Measurements from ENCODE around the gene CDKL2. TPM values are rescaled to one million over a fixed set of nuclear protein-coding genes. Genes with fewer than 3 reads are reported as not detected.

Gene CDKL2
- total and polyA plus RNA-seq, 9 of the 15 experiments (the other 6 are each of a cell fraction or from before 2014, with no cell fraction given), result 0.01 to 0.16 TPM; not detected in 7

DNA sequence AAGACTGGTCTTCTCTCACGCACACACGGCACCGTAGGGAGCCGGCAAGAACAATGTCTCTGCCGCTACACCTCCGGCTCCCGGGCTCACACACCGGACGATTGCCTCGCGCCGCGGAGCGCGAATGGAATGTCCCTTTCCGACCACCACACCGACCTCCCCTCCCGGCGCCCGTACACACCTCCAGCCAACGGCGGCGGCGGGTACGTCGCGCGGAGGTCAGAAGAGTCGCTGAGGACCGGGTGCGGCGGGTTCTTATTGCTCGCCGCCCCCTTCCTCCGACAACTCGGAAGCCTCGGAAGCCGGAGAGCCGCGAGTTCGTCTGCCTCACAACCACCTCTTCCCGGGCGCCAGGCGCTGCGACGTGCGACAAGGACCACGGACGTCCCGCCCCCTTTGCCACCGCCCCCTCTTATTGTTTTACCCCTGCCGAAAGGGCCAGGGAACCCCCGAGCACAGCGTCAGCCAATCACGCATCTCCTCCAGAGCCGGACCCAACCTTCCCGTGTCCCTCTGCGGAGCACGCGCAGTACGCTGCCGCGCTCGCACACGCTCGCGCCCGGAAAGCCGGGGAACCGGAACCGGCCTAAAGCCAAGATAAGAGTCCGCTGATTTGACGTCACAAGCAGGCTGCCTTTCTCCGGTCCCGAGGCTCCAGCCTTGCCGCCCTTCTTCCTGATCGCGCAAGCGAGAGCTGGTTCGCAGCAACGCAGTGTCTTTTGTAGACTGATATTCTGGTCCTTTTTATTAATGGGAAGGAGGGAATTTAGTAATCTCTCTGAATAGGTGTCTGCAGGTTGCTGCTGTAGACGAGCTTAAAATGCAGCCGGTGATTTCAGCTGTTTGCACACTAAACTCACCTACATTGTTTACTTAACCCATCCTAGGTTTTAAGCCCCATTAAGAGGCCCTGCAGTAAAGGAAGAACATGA, 43.0 kb upstream of the CDKL2 start, which contains the start of gene G3BP2 (continued):
- no peak for TF ChIP-seq MIER1 (IDR thresholded peaks at IDR 0.05; ENCODE audit: low read depth)
- TF ChIP-seq, protein P1, sequence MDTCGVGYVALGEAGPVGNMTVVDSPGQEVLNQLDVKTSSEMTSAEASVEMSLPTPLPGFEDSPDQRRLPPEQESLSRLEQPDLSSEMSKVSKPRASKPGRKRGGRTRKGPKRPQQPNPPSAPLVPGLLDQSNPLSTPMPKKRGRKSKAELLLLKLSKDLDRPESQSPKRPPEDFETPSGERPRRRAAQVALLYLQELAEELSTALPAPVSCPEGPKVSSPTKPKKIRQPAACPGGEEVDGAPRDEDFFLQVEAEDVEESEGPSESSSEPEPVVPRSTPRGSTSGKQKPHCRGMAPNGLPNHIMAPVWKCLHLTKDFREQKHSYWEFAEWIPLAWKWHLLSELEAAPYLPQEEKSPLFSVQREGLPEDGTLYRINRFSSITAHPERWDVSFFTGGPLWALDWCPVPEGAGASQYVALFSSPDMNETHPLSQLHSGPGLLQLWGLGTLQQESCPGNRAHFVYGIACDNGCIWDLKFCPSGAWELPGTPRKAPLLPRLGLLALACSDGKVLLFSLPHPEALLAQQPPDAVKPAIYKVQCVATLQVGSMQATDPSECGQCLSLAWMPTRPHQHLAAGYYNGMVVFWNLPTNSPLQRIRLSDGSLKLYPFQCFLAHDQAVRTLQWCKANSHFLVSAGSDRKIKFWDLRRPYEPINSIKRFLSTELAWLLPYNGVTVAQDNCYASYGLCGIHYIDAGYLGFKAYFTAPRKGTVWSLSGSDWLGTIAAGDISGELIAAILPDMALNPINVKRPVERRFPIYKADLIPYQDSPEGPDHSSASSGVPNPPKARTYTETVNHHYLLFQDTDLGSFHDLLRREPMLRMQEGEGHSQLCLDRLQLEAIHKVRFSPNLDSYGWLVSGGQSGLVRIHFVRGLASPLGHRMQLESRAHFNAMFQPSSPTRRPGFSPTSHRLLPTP (IDR thresholded peaks at IDR 0.05; ENCODE audit: borderline replicate concordance, extremely low read depth, insufficient read length), result no peak
- TF ChIP-seq ARID4B (CRISPR knock-in tag; IDR thresholded peaks at IDR 0.05), result peak; percentile 18; the same call in 1 of the 2 replicates
- TF ChIP-seq, protein P2, sequence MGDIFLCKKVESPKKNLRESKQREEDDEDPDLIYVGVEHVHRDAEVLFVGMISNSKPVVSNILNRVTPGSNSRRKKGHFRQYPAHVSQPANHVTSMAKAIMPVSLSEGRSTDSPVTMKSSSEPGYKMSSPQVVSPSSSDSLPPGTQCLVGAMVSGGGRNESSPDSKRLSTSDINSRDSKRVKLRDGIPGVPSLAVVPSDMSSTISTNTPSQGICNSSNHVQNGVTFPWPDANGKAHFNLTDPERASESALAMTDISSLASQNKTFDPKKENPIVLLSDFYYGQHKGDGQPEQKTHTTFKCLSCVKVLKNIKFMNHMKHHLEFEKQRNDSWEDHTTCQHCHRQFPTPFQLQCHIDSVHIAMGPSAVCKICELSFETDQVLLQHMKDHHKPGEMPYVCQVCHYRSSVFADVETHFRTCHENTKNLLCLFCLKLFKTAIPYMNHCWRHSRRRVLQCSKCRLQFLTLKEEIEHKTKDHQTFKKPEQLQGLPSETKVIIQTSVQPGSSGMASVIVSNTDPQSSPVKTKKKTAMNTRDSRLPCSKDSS (IDR thresholded peaks at IDR 0.05; ENCODE audit: low read depth, partially characterized antibody), result no peak
- TF ChIP-seq ID3 (CRISPR knock-in tag; IDR thresholded peaks at IDR 0.05), result no peak
- TF ChIP-seq ID3 (tag; IDR thresholded peaks at IDR 0.05), result no peak
- TF ChIP-seq SREBF2 (CRISPR knock-in tag; IDR thresholded peaks at IDR 0.05), result no peak
- TF ChIP-seq ZNF408 (CRISPR knock-in tag; IDR thresholded peaks at IDR 0.05; ENCODE audit: low read depth), result no peak
- no peak for TF ChIP-seq ARHGAP35 (IDR thresholded peaks at IDR 0.05; ENCODE audit: partially characterized antibody)
- TF ChIP-seq, protein P3, sequence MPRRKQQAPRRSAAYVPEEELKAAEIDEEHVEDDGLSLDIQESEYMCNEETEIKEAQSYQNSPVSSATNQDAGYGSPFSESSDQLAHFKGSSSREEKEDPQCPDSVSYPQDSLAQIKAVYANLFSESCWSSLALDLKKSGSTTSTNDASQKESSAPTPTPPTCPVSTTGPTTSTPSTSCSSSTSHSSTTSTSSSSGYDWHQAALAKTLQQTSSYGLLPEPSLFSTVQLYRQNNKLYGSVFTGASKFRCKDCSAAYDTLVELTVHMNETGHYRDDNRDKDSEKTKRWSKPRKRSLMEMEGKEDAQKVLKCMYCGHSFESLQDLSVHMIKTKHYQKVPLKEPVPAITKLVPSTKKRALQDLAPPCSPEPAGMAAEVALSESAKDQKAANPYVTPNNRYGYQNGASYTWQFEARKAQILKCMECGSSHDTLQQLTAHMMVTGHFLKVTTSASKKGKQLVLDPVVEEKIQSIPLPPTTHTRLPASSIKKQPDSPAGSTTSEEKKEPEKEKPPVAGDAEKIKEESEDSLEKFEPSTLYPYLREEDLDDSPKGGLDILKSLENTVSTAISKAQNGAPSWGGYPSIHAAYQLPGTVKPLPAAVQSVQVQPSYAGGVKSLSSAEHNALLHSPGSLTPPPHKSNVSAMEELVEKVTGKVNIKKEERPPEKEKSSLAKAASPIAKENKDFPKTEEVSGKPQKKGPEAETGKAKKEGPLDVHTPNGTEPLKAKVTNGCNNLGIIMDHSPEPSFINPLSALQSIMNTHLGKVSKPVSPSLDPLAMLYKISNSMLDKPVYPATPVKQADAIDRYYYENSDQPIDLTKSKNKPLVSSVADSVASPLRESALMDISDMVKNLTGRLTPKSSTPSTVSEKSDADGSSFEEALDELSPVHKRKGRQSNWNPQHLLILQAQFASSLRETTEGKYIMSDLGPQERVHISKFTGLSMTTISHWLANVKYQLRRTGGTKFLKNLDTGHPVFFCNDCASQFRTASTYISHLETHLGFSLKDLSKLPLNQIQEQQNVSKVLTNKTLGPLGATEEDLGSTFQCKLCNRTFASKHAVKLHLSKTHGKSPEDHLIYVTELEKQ (CRISPR knock-in tag; IDR thresholded peaks at IDR 0.05), result no peak
- TF ChIP-seq MXD1 (CRISPR knock-in tag; IDR thresholded peaks at IDR 0.05; ENCODE audit: borderline replicate concordance, poor library complexity, severe bottlenecking), result no peak

Measured in K562 (cell line).